Eye (tissue), 1 donor: ENCODE measurements around the gene SLC5A2.
"Not testable (repeated sequence)": the region's sequence is repeated elsewhere in the genome, so short reads cannot be mapped to it uniquely, and the experiment has no call there.

Source experiments
- DNase-seq: peaks from one replicate; pipeline ENCODE4 v3.0.0-alpha.2; 2015

Gene SLC5A2

DNA sequence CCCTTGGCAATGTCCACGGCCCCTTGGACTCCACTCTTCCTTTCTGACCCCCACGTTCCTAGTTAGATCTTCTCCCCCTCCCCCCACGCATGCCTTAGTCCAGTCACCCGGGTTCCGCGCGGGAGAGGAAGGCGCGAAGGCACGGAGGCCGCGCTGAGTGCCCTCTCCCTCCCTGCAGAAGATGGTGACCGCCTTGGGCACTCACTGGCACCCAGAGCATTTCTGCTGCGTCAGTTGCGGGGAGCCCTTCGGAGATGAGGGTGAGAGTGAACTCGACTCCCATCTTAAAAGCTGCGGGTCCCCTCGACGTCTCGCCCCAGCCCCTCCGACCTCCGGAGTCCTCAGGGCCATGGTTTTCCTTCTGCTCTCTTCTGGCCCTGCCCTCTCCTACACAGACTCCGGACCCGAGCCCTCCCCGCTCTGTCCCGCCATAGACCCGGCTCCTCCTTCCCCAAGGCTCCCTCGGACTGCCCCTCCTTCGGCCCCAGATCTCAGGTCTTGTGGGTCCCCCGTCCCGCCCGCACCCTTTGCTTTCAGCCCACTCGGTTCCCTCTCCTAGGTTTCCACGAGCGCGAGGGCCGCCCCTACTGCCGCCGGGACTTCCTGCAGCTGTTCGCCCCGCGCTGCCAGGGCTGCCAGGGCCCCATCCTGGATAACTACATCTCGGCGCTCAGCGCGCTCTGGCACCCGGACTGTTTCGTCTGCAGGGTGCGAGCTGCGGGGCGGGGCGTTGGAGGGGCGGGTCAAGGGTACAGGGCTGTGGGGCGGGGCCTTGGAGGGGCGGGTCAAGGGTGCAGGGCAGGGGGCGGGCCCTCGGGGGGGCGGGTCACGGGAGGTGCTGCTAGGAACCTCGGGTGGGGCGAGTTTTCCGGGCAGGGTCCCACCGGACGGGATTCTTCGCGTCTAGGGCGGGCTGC is 6.4 kb upstream of the SLC5A2 start:
- DNase-seq = peak; percentile 67

- peak; percentile 61 for DNase-seq
Observed at GRCh38 chr16:31477220-31478216, 5.4 kb upstream of the SLC5A2 start.

DNA sequence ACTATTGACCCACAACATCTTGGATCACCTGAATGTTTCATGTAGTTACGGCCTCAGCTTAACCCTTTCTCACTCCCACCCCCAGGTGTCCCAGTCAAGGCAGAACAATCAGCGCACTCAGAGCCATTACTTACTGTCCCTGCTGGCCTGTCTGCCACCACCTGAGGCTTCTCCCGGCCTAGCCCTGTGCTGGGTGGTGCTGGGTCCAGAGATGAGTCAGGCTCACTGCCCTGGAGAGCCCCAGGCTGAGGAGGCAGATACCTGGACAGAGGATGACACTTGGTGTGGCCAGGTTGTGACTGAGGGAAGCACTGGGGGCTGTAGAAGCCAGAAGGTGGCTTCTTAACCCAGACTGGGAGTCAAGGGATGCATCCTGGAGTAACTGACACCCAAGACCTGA is 4.0 kb upstream of the SLC5A2 start:
- DNase-seq = no peak

DNA sequence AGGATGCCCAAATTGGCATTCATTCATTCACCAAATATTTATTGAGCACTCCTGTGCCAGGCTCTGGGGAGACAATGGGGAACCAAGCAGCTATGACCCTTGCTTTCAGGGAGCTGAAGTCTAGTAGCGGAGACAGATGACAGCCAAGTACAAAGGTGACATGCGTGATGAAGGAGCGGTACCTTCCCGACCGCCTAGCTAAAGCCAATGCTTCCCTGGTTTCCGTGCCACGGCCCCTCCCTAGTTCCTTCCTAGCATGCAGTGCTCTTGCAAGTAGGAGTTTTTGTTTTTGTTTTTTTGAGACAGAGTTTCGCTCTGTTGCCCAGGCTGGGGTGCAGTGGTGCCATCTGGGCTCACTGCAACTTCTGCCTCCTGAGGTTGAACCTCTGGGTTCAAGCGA is 3.2 kb upstream of the SLC5A2 start:
- DNase-seq = no peak

- no peak for DNase-seq
Observed at GRCh38 chr16:31480851-31481536, 1.9 kb upstream of the SLC5A2 start.

- not testable (repeated sequence) for DNase-seq
Observed at GRCh38 chr16:31484048-31484447, 1.1 kb downstream of the SLC5A2 start.

GRCh38 chr16:31484491-31485171 is 1.7 kb downstream of the SLC5A2 start:
- DNase-seq = no peak

DNA sequence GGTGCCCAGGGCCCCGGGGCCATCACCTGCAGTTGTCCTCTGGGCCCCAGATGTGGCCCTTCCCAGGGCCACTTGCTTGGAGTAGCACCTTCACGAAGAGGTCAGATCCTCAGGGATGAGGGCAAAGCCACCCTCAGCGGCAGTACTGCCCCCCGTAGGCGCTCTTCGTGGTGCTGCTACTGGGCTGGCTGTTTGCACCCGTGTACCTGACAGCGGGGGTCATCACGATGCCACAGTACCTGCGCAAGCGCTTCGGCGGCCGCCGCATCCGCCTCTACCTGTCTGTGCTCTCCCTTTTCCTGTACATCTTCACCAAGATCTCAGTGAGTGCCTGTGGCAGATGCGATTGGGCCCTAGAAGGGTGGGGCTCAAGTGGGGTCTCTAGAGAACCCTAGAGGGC is 2.6 kb downstream of the SLC5A2 start:
- DNase-seq = no peak

GRCh38 chr16:31486045-31486444 is 3.1 kb downstream of the SLC5A2 start:
- no peak for DNase-seq

DNA sequence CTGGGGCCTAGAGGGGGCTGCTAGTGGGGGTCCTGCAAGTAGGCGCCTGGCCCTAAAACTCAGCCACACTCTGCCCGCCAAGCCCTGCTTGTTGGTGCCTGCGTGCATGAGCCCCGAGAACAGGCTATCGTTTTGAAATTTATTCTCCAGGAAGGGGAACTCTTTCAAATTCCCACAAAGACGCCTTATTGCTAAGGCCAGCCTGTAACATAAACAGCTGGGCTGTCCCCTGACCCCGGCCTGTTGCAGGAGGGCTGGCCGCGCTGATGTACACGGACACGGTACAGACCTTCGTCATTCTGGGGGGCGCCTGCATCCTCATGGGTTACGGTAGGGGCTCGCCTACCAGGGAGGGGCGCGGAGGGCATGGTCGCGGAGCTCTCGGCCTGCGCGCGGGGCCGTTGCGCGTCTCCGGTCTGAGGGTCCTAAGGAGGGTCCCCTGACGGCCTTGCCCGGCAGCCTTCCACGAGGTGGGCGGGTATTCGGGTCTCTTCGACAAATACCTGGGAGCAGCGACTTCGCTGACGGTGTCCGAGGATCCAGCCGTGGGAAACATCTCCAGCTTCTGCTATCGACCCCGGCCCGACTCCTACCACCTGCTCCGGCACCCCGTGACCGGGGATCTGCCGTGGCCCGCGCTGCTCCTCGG is 4.3 kb downstream of the SLC5A2 start:
- no peak for DNase-seq

GRCh38 chr16:31487720-31488467 is 5.0 kb downstream of the SLC5A2 start:
- DNase-seq = peak; percentile 75

DNA sequence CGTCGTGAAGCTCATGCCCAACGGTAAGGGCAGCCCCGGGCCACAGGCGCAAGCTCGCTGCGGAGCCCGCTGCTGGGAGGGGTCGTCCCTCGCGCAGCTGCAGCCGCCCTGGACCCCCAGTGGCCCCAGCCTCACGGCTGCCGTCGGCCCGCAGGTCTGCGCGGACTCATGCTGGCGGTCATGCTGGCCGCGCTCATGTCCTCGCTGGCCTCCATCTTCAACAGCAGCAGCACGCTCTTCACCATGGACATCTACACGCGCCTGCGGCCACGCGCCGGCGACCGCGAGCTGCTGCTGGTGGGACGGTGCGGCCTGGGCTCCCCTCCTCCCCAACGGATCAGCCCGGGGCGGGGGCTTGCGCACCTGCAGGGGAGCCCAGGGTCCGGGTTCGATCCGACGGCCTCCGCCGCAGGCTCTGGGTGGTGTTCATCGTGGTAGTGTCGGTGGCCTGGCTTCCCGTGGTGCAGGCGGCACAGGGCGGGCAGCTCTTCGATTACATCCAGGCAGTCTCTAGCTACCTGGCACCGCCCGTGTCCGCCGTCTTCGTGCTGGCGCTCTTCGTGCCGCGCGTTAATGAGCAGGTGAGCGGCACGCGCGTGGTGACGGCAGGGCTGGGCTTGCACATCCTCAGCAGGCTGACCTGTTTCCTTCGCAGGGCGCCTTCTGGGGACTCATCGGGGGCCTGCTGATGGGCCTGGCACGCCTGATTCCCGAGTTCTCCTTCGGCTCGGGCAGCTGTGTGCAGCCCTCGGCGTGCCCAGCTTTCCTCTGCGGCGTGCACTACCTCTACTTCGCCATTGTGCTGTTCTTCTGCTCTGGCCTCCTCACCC is 5.8 kb downstream of the SLC5A2 start:
- DNase-seq = peak; percentile 61

DNA sequence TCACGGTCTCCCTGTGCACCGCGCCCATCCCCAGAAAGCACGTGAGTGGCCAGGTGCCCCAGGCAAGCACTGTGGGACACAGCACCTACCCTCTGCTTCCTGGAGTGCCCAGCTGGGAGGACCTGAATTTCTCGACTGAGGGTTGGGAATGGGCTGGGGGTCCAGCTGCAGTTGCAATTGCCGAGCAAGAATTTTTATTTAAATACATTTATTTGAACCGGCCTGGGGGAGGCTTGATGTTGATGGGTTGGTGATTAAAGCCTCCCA is 6.3 kb downstream of the SLC5A2 start:
- DNase-seq = no peak

GRCh38 chr16:31489616-31490584 is 7.0 kb downstream of the SLC5A2 start:
- no peak for DNase-seq

GRCh38 chr16:31491778-31492418 is 9.0 kb downstream of the SLC5A2 start:
- DNase-seq = no peak

DNA sequence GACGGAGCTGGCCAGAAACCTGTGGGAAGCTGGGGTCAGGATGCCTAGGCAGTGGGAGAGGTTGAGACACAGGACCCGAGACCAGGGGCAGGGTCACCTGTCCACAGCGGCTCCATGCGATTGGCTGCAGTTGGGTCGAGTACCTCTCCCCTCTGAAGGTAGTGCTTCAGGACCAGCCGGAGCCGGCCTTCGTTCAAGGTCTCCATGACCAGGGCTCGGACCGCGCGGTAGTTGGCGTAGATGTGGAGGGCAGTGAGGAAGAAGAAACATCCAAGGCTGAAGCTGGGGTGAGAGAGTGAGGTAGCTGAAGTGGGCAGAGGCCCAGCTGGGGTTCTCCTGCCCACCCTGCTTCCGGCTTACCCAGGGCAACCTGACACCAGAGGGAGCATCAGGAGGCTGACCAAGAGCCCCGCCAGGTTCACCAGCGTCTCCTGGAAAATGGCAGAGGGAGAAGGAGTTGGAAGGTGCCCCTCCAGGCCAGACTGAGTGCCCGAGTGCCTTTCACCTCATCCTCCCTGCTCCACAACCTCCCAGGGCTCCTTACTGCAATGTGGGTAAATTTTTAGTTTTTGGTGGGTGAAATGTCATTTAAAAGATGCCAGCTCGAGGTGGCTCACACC is 10.7 kb downstream of the SLC5A2 start:
- DNase-seq = no peak

DNA sequence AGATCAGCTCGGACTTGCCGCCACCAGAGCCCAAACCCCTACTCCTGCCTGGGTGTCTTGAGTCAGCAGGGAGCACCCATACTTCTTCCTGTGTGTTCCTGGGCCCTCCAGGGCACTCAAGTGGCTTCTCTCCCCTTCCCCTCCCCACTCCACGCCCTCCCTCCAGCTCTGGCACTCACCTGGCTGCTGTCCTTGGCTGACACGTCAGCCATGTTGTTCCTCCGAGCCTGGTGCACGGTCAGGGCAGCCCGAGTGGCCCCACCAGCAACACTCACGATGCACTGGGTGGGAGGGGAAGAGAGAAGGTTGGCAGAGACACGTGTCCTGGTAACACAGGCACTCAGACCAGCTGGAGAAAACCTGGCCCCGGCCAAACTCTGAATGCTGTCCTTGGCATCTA is 13.7 kb downstream of the SLC5A2 start:
- no peak for DNase-seq

GRCh38 chr16:31498493-31498892 is 15.6 kb downstream of the SLC5A2 start:
- no peak for DNase-seq
